Activated CD4-positive, alpha-beta T cell treated with anti-CD3 and anti-CD28 coated beads for 48 hours (primary cell): ENCODE measurements around the gene SUCLG1.

Experiments
- DNase-seq: peaks from one replicate; pipeline ENCODE4 v3.0.0-alpha.2; 2020

Gene SUCLG1

GRCh38 chr2:84460670-84461069 lies 1.6 kb upstream of the SUCLG1 start:
- no peak for DNase-seq

GRCh38 chr2:84459944-84460429 lies 907 bp upstream of the SUCLG1 start:
- no peak for DNase-seq

DNA sequence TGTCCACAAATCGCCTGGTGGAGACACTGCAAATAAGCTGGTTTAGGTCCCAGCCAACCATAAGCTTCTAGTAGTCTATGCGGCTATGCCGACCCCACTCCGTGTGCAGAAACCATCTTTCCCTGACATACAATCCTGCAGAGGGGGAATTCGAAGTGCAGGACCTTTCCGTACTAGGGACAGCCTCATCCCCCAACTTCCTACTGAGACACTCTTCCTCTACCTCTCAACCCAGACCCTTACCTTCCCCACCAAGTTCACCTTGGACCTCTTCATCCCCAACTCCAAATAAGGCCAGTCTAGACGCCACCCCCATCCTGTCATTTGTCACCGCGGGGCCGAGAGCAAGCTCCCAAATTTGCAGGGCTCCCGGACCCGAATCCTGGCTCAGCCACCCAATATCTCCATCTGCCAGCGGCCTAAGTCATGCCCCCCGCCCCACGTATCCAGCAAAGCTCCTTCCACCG lies 496 bp downstream of the SUCLG1 start:
- peak; percentile 29 for DNase-seq

DNA sequence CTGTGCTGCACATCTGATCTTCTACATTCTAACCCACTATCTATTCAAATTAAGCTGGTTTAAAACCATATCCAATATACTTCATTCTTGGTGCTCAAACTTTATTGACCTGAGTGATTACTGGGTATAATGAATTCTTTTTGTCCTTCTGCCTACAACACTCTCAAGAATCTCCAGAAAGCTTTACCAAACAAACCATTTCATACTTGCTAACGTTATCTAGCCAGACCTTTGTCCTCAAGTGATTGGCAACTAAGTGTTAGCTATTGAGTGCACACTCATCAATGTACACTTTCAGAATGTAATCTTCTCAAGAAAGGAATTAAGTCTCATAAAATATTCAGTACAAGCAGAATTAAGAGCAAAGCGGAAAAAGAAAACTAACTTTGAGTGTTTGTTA lies 1.4 kb downstream of the SUCLG1 start:
- no peak for DNase-seq

GRCh38 chr2:84456156-84456555 lies 2.9 kb downstream of the SUCLG1 start:
- DNase-seq: no peak

DNA sequence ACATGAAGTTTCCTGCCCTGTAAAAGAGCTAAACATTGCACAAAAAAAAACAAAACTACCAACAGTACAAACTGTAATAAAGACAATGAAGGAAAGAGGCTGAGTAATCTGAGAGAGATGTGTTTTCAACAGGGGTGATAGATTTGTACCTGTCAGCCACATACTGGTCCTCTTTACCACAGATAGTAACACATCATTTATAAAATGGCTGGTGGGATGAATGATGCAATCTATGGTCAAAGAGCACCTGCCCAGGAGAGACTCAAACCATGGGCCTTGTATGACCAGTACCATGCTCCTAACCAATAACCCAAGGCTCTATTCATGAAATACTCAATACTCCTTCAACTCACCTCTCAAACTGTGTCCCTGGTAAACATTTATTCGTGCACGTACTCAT lies 4.5 kb downstream of the SUCLG1 start:
- no peak for DNase-seq

- no peak for DNase-seq
Observed at GRCh38 chr2:84452624-84453023, 6.5 kb downstream of the SUCLG1 start.

- no peak for DNase-seq
Observed at GRCh38 chr2:84451579-84451978, 7.5 kb downstream of the SUCLG1 start.

DNA sequence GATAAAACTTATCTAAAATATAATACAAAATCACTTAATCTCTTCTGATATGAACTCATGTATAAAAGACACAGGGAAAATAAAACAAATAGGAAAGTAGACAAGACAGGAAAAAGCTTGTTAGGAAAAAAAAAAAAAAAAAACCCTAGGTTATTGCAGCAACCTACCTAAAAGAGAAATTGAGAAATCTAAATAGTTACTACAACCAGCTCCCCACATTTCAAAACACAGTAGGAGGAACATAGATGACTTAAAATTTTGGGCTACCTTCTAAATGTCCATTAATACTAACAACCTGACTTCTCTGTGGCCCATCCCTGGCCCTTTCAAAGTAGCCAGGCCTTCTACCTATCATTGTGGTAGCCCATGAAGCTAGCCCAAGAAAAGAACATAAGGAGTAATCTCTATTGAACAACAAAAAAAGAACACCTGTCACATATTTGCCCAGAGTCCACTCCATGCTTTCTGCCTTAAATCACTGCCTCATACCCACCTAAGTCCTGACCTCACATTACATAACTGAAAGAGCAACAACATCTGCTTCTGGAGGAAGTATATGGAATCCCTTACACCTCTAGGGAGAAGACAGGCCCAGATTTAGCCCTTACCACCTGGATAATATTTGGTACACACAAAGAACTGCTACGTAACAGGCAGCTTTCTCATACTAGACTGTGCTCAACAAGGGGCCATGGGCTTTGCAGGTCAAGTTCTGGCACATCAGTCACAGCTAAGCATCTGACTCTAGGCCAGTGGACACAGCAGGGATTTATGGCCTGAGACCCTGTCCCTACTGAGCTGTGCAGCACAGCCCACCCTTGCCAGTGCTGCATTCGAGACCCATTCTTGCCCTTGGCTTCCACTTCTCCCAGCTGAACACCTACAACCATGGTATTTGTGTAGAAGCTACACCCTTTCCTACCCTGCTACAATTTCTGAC lies 8.5 kb downstream of the SUCLG1 start:
- DNase-seq: no peak

DNA sequence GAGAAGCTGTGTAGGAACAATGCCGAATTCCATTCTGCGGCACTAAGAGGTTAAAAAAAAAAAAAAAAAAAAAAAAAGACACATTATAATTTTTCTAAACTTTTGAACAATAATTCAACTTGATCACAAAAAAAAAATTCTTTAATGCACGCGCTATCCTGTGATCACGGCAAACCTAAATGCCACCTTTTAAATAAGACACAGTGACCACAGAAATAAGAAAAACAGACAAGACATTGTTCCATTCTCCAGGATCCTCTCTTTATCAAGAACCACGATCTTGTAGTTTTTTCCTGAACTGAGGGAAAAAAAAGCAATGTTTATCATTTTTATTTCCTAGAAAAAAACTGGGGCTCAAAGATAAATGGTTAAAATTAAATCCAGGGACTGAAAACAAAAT lies 9.4 kb downstream of the SUCLG1 start:
- DNase-seq: no peak

DNA sequence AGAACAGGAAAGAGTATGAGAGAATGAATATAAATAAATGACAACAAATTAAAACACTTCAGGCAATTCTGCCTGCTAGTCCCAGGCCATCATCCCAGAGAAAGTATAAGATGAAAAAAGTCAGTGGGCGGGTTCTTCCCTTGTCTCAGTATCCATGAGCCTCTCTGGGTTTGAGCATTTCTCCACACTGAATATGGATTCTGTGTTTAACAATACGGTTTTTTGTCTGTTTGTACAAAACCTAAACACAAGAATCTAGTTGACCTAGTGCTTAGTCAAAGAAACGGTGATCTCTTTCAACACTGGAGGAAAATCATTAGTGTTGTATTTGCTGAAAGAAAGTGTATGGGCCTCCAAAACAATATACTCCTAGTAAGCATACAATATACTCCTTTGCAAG lies 10.0 kb downstream of the SUCLG1 start:
- DNase-seq: no peak

DNA sequence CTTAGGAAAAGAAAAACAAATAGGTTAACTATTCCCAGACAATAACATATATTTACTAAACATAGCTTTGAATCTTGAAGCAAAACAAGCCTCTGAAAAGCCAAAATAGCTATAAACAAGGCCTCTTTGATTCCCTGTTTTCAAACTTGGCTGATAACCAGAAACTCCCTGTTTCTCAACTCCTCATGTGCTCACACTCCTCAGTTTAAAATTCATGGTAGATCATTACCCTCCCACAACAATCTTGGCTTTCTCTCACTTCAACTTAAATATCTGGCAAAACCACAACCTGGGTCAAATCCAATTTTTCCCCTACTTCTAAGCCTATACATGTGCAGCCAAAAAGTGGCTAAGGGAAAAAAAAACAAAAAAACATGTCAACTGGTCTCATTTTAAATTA lies 15.6 kb downstream of the SUCLG1 start:
- DNase-seq: no peak

GRCh38 chr2:84442888-84443287 lies 16.2 kb downstream of the SUCLG1 start:
- DNase-seq: no peak

GRCh38 chr2:84441505-84441904 lies 17.6 kb downstream of the SUCLG1 start:
- no peak for DNase-seq

DNA sequence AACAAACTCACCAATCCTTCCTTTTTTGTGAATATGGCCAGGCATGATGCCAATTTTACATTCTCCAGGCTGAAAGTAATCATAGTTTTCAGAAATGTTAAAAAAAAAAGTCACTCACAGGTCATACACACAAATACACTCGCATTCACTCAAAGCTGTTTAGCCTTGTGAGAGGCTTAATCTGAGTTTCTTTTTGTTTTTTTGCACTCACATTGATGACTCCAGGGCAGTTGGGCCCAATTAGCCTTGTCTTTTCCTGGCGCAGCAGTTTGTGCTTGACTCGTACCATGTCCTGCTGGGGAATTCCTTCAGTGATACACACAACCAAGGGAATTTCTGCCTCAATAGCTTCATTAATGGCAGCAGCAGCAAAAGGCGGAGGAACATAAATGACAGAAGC lies 18.0 kb downstream of the SUCLG1 start:
- no peak for DNase-seq

GRCh38 chr2:84435345-84436025 lies 23.6 kb downstream of the SUCLG1 start:
- DNase-seq: no peak

DNA sequence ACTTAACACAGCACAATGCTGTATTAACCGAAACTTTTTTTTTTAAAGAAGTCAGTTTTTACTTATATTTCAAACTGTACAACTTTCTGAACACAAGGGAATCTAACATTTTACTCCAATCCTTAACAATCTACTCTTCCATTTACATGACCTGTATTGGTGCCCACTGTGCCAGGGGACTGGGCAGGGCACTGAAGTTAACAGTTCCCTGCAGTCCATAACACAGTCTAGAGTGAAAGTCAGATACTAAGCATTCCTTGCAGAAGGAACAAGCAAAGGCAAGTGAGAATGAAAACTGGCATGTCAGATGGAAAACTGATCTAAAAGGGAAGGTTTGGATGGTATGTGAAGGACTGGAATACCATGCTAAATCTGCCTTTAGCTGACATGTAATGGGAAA lies 29.8 kb downstream of the SUCLG1 start:
- DNase-seq: no peak

- no peak for DNase-seq
Observed at GRCh38 chr2:84427235-84428138, 31.6 kb downstream of the SUCLG1 start.

DNA sequence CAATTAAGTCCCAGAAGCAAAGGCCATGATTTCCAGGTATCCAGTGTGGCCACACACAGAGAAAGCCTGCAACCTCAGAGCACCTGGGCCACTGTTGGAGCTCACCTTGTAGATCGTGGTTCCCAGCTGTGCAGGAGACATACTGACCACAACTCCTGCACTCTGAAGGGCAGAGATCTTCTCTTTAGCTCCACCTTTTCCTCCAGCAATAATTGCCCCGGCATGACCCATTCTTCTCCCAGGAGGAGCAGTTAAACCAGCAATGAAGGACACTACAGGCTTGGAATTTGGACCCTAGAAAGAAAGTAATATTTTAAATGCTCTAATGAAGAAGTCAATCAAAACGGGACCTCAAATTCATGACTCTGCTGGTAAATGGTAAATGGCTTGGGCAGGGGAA lies 33.8 kb downstream of the SUCLG1 start:
- DNase-seq: no peak

- no peak for DNase-seq
Observed at GRCh38 chr2:84424152-84424551, 34.9 kb downstream of the SUCLG1 start.

- DNase-seq: no peak
Observed at GRCh38 chr2:84421791-84422190, 37.3 kb downstream of the SUCLG1 start.

DNA sequence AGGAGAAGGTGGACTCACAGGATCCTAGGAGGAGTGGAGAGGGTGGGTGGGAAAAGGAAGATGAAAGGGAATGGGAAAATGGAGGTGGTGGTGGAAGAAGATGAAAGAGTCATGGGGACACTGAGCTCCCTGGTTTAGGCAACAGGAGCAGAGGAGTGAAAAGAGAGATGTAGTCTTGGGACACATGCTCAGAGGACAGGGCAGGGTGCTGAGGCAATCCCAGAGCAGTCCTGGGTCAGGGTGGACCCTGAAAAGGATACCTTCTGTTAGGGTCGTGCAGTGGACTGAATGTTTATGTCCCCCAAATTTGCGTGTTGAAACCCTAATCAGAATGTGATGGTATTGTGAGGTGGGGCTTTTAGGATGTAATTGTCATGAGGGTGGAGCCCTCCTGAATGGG lies 37.9 kb downstream of the SUCLG1 start:
- no peak for DNase-seq
